SK-N-MC (cell line): ENCODE results near the gene SLC6A6.

ENCODE experiments used
- EZH2 ChIP-seq: fragments of 200-600 bp; sonication (generic); IDR thresholded peaks from one replicate; pipeline ENCODE4 v1.6.1; 2017; ENCODE audit warnings: antibody characterized with exemption
- FOXP2 ChIP-seq: optimal IDR thresholded peaks from 2 replicates; pipeline ENCODE3; 2011; ENCODE audit warnings: mild to moderate bottlenecking, moderate library complexity; ENCODE audit not compliant: insufficient read depth; ENCODE audit errors: extremely low read length, control extremely low read depth
- POLR2AphosphoS5 ChIP-seq: IDR thresholded peaks from 2 replicates; pipeline ENCODE4 v1.6.1; 2012; ENCODE audit warnings: mild to moderate bottlenecking, low read depth, low read length, borderline replicate concordance

DNA sequence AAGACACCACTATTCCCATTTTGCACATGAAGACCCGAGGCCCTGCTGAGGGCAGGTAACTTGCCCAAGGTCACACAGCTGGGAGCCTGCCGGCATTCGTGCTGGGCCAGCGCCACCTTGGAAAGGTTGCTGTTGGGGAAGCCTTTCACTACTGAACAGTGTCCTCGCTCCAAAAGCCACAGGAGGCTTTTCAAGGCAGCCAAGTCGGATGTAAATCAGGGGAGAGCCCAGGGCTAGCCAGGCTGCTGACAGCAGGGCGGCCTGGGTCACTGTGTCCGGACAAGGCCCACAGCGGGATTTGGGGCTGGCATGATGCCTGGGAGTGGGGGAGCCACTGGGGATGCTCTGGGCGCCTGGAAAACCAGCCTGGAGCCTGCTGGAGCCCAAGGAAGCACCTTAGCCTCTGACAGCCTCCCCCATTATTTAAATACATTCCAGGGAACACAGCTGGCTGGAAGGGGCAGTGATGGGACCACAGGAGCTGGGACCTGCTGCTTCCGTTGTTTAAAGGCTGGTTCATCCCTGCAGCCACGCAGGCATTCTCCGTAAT, 10.5 kb downstream of the SLC6A6 start:
- TF ChIP-seq POLR2AphosphoS5 (no peak), EZH2 (no peak), FOXP2 (no peak)
